Measurements from ENCODE around the gene SLC25A29.

Gene SLC25A29

DNA sequence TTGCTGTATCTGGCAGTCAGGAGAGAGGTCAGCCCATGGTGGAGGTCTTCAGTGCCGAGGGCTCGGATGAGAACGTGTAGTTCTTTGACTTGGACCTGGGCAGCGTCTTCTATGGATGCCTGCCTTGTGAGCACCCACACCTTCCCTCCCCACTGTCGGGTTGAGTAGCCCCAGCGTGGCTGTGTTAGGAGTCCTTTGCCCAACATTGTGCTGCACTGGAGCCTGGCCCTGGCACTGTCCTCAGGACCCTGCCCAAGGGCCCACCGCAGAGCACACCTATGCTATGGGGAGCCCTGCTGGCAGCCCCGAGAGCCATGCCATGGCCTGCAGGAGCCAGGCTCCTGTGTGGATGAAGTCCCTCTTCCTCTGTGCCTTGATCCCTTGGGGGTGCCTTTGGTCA lies 26.7 kb downstream of the SLC25A29 start:
- no peak overlapping the region for H3K4me3 ChIP-seq (ENCODE audit: low read depth, low read length)
- no peak for DNase-seq (ENCODE audit: low read depth)
- TF ChIP-seq MYC (IDR thresholded peaks at IDR 0.05; ENCODE audit: low read depth, low read length) (no peak), POLR2A (IDR thresholded peaks at IDR 0.05; ENCODE audit: extremely low read depth, insufficient read length) (no peak), MAX (IDR thresholded peaks at IDR 0.05; ENCODE audit: low read depth, low read length) (no peak)
- TF ChIP-seq, protein P1, sequence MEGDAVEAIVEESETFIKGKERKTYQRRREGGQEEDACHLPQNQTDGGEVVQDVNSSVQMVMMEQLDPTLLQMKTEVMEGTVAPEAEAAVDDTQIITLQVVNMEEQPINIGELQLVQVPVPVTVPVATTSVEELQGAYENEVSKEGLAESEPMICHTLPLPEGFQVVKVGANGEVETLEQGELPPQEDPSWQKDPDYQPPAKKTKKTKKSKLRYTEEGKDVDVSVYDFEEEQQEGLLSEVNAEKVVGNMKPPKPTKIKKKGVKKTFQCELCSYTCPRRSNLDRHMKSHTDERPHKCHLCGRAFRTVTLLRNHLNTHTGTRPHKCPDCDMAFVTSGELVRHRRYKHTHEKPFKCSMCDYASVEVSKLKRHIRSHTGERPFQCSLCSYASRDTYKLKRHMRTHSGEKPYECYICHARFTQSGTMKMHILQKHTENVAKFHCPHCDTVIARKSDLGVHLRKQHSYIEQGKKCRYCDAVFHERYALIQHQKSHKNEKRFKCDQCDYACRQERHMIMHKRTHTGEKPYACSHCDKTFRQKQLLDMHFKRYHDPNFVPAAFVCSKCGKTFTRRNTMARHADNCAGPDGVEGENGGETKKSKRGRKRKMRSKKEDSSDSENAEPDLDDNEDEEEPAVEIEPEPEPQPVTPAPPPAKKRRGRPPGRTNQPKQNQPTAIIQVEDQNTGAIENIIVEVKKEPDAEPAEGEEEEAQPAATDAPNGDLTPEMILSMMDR (IDR thresholded peaks at IDR 0.05; ENCODE audit: low read depth, low read length): no peak

DNA sequence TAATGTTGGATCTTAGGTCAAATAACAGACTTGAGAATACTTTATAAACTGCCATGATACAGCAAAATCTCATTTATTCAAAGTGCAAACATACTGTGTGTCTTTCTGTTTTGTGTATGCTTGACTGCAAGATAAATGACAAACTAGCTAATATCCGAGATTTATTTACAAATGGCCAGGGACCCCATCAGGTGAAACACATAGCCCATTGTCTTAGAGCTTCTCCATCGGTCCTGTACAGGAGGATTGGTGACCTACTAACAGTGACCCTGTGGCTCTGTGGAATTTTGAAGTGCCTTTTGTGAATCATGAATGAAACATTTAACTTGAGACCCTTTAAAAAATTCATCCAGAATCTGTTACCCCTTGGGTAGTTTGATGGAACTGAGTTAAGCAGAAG lies 27.1 kb downstream of the SLC25A29 start:
- no peak for DNase-seq (ENCODE audit: low read depth)
- no peak overlapping the region for H3K4me3 ChIP-seq (ENCODE audit: low read depth, low read length)
- 0 out of 2 replicates have a peak, but pooled peaks have one; percentile 1 for TF ChIP-seq MAX (IDR thresholded peaks at IDR 0.05; ENCODE audit: low read depth, low read length)
- TF ChIP-seq, protein P1 (IDR thresholded peaks at IDR 0.05; ENCODE audit: low read depth, low read length): no peak

DNA sequence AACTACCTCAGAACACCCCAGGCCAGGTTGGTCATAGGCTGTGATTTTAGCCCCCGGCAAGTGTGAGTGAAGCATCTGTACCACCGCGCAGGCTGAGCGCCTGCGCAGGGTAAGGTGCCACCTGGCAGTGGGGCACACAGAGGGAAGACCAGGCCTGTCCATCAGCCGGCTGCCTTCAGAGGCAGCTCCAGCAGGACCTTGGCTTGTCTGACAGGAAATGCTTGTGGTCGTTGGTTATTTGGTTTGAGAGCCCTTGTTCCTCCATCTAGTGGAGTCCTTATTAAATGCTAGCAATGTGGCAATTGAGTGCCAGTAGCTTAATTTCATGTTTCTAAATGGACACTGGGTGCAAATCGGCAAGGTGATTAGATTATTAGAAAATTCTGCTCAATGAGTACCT lies 27.5 kb downstream of the SLC25A29 start:
- no peak for TF ChIP-seq MYC (IDR thresholded peaks at IDR 0.05; ENCODE audit: low read depth, low read length)
- TF ChIP-seq MAX (IDR thresholded peaks at IDR 0.05; ENCODE audit: low read depth, low read length): 0 out of 2 replicates have a peak, but pooled peaks have one; percentile 1
- TF ChIP-seq, protein P1 (IDR thresholded peaks at IDR 0.05; ENCODE audit: low read depth, low read length): no peak
- DNase-seq (ENCODE audit: low read depth): peak; percentile 75
- no peak overlapping the region for H3K4me3 ChIP-seq (ENCODE audit: low read depth, low read length)

GRCh38 chr14:100275214-100275613 lies 31.0 kb downstream of the SLC25A29 start:
- no peak overlapping the region for H3K4me3 ChIP-seq (ENCODE audit: low read depth, low read length)

GRCh38 chr14:100274250-100274649 lies 32.0 kb downstream of the SLC25A29 start:
- TF ChIP-seq, protein P1 (IDR thresholded peaks at IDR 0.05; ENCODE audit: low read depth, low read length): no peak
- no peak for TF ChIP-seq MAX (IDR thresholded peaks at IDR 0.05; ENCODE audit: low read depth, low read length)
- TF ChIP-seq MYC (IDR thresholded peaks at IDR 0.05; ENCODE audit: low read depth, low read length): no peak
- no peak for TF ChIP-seq POLR2A (IDR thresholded peaks at IDR 0.05; ENCODE audit: extremely low read depth, insufficient read length)
- DNase-seq (ENCODE audit: low read depth): no peak
- H3K4me3 ChIP-seq (ENCODE audit: low read depth, low read length): no peak overlapping the region

More at GRCh38 chr14:100275214-100275613, 31.0 kb downstream of the SLC25A29 start:
- TF ChIP-seq, protein P1 (IDR thresholded peaks at IDR 0.05; ENCODE audit: low read depth, low read length): no peak
- TF ChIP-seq POLR2A (IDR thresholded peaks at IDR 0.05; ENCODE audit: extremely low read depth, insufficient read length): no peak
- no peak for TF ChIP-seq MAX (IDR thresholded peaks at IDR 0.05; ENCODE audit: low read depth, low read length)
- no peak for TF ChIP-seq MYC (IDR thresholded peaks at IDR 0.05; ENCODE audit: low read depth, low read length)
- DNase-seq (ENCODE audit: low read depth): no peak
